ENCODE measurements around the gene ABCC9. TPM values are rescaled to one million over a fixed set of nuclear protein-coding genes. Genes with fewer than 3 reads are reported as not detected.

ABCC9 gene
- total RNA-seq, 1 experiment from 2014 or later, result 0.03 TPM

DNA sequence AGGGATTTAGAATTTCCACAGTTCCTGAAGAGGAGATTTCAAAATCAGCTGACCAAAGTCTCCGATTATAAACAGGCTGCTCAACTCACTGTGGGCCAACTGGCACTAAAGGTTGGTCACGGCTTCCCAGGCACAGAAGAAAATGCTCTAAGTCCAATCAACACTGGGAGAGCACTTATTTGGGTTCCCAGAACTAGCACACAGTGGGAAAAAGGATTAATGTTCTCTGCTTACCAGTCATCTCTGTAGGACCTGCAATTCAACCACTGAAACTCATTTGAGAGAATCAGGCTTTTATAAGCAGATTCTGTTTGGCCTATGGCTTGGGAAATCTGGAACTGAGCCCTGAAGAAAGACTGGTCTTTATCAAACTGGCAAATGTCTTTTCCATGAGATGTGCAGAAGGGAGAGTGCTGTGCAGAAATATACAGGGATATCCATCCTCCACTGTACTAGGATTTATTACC is 49.4 kb downstream of the ABCC9 start:
- no peak overlapping the region for H3K27ac ChIP-seq (ENCODE audit: low read length)
- intact Hi-C loops (cut with micrococcal nuclease; ENCODE audit: unreplicated experiment), result no loop called here
- no peaks in the 10 kb centered on the region for H3K4me1 ChIP-seq (ENCODE audit: control insufficient read depth, insufficient read depth, low read length)
- ATAC-seq, result no peak
- TF ChIP-seq, protein P1, sequence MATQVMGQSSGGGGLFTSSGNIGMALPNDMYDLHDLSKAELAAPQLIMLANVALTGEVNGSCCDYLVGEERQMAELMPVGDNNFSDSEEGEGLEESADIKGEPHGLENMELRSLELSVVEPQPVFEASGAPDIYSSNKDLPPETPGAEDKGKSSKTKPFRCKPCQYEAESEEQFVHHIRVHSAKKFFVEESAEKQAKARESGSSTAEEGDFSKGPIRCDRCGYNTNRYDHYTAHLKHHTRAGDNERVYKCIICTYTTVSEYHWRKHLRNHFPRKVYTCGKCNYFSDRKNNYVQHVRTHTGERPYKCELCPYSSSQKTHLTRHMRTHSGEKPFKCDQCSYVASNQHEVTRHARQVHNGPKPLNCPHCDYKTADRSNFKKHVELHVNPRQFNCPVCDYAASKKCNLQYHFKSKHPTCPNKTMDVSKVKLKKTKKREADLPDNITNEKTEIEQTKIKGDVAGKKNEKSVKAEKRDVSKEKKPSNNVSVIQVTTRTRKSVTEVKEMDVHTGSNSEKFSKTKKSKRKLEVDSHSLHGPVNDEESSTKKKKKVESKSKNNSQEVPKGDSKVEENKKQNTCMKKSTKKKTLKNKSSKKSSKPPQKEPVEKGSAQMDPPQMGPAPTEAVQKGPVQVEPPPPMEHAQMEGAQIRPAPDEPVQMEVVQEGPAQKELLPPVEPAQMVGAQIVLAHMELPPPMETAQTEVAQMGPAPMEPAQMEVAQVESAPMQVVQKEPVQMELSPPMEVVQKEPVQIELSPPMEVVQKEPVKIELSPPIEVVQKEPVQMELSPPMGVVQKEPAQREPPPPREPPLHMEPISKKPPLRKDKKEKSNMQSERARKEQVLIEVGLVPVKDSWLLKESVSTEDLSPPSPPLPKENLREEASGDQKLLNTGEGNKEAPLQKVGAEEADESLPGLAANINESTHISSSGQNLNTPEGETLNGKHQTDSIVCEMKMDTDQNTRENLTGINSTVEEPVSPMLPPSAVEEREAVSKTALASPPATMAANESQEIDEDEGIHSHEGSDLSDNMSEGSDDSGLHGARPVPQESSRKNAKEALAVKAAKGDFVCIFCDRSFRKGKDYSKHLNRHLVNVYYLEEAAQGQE (IDR thresholded peaks at IDR 0.05; ENCODE audit: insufficient read depth in 1 of 2, low read depth in 2 of 2, low read length in 1 of 2), result no peak
- TF ChIP-seq TCF7L2 (IDR thresholded peaks at IDR 0.05; ENCODE audit: low read depth, low read length) (no peak), SIN3A (IDR thresholded peaks at IDR 0.05; ENCODE audit: borderline replicate concordance, insufficient read depth, low read depth, low read length) (no peak), POLR2AphosphoS5 (IDR thresholded peaks at IDR 0.05; ENCODE audit: low read depth, low read length) (no peak)
- TF ChIP-seq, protein P2, sequence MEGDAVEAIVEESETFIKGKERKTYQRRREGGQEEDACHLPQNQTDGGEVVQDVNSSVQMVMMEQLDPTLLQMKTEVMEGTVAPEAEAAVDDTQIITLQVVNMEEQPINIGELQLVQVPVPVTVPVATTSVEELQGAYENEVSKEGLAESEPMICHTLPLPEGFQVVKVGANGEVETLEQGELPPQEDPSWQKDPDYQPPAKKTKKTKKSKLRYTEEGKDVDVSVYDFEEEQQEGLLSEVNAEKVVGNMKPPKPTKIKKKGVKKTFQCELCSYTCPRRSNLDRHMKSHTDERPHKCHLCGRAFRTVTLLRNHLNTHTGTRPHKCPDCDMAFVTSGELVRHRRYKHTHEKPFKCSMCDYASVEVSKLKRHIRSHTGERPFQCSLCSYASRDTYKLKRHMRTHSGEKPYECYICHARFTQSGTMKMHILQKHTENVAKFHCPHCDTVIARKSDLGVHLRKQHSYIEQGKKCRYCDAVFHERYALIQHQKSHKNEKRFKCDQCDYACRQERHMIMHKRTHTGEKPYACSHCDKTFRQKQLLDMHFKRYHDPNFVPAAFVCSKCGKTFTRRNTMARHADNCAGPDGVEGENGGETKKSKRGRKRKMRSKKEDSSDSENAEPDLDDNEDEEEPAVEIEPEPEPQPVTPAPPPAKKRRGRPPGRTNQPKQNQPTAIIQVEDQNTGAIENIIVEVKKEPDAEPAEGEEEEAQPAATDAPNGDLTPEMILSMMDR (IDR thresholded peaks at IDR 0.05), result no peak
- H3K4me3 ChIP-seq (ENCODE audit: low read depth in 2 of 2, low read length in 2 of 2), result no peak overlapping the region
- BruUV-seq (replicated peaks), result no TSS peak
- in situ Hi-C loops (cut with HindIII; ENCODE audit: low pct_unique_long_range_greater_than_20kb, low sequenced_read_pairs), result no loop called here
- no peaks in the 10 kb centered on the region for H3K27me3 ChIP-seq (ENCODE audit: control insufficient read depth, insufficient read depth, low read length)
- ChIA-PET CTCF (no interaction called here), POLR2A (no interaction called here)
- no peaks in the 10 kb centered on the region for H3K9me3 ChIP-seq (ENCODE audit: control insufficient read depth, insufficient read depth, low read depth, low read length)
- no peaks in the 10 kb centered on the region for H3K36me3 ChIP-seq (ENCODE audit: control insufficient read depth, insufficient read depth, low read length)
- no peak for DNase-seq (ENCODE audit: low read depth, low spot score)

DNA sequence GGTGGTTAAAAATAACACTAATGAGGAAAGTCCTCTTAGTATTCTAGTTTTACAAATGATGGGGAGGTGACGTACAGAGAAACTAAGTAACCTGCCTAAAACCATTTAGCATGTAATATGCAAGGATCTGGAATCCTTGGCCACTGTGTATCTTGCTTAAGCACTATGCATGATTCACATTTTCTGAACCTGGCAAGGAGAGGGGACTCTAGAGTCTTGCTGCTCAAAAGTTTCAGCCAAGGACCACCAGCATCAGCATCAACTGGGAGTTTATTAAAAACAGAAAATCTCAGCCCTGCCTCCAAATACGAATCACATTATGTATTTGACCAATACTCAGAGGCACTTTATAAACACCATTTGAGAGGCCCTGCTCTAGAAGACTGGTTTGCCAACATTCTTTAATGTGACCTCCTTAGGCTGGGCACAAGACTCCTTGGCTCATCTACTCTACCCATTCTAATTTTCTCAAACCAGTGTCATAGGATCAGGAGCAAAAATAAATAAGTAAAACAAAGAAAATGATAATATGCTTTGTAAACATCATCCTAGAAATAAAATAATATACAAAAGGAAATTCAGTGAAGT is 52.9 kb downstream of the ABCC9 start:
- Histone ChIP-seq H3K27me3 (ENCODE audit: control insufficient read depth, insufficient read depth, low read length) (no peaks in the 10 kb centered on the region), H3K9me3 (ENCODE audit: control insufficient read depth, insufficient read depth, low read depth, low read length) (no peaks in the 10 kb centered on the region), H3K36me3 (ENCODE audit: control insufficient read depth, insufficient read depth, low read length) (no peaks in the 10 kb centered on the region), H3K4me1 (ENCODE audit: control insufficient read depth, insufficient read depth, low read length) (no peaks in the 10 kb centered on the region), H3K27ac (ENCODE audit: low read length) (no peak overlapping the region), H3K4me3 (ENCODE audit: low read depth in 2 of 2, low read length in 2 of 2) (no peak overlapping the region)
- no peak for TF ChIP-seq SIN3A (IDR thresholded peaks at IDR 0.05; ENCODE audit: borderline replicate concordance, insufficient read depth, low read depth, low read length)
- no peak for TF ChIP-seq TCF7L2 (IDR thresholded peaks at IDR 0.05; ENCODE audit: low read depth, low read length)
- TF ChIP-seq POLR2AphosphoS5 (IDR thresholded peaks at IDR 0.05; ENCODE audit: low read depth, low read length), result no peak
- TF ChIP-seq, protein P2 (IDR thresholded peaks at IDR 0.05), result no peak
- TF ChIP-seq, protein P1 (IDR thresholded peaks at IDR 0.05; ENCODE audit: insufficient read depth in 1 of 2, low read depth in 2 of 2, low read length in 1 of 2), result no peak
- ATAC-seq (no peak), DNase-seq (ENCODE audit: low read depth, low spot score) (no peak)
- ChIA-PET POLR2A (no interaction called here), CTCF (no interaction called here)
- no TSS peak for BruUV-seq (replicated peaks)
- intact Hi-C loops (cut with micrococcal nuclease; ENCODE audit: unreplicated experiment) (no loop called here), in situ Hi-C loops (cut with HindIII; ENCODE audit: low pct_unique_long_range_greater_than_20kb, low sequenced_read_pairs) (no loop called here)
